Muscle of leg (tissue), 11 donors: Measurements from ENCODE around the gene PPP2R2B. TPM values are rescaled to one million over a fixed set of nuclear protein-coding genes. Genes with fewer than 3 reads are reported as not detected.

Experiments
- DNase-seq: peaks from one replicate; pipeline ENCODE4 v3.0.0; 2013
- H3K27ac ChIP-seq: one replicate; pipeline ENCODE4 v1.5.1; 2013; ENCODE audit warnings: mild to moderate bottlenecking, low read length, control low read depth
- H3K27me3 ChIP-seq: one replicate; pipeline ENCODE4 v1.6.1; 2013; ENCODE audit warnings: low read length; ENCODE audit not compliant: control insufficient read depth, insufficient read depth
- H3K36me3 ChIP-seq: one replicate; pipeline ENCODE4 v1.6.1; 2013; ENCODE audit warnings: low read length; ENCODE audit not compliant: control insufficient read depth, insufficient read depth
- H3K4me1 ChIP-seq: one replicate; pipeline ENCODE4 v1.6.1; 2013; ENCODE audit warnings: low read length; ENCODE audit not compliant: control insufficient read depth, insufficient read depth
- H3K4me3 ChIP-seq: one replicate; pipeline ENCODE4 v1.5.1; 2013; ENCODE audit warnings: low read length, control low read depth
- H3K9me3 ChIP-seq: replicated peaks from 2 replicates; pipeline ENCODE4 v1.6.1; 2013; ENCODE audit warnings: low read depth, low read length; ENCODE audit not compliant: control insufficient read depth
- WGBS: methylation state at CpG from one replicate; pipeline ENCODE4 v1.1.5; 2013; ENCODE audit warnings: missing lambda C conversion rate; ENCODE audit not compliant: insufficient coverage; 5-methylcytosine and 5-hydroxymethylcytosine counted together
- polyA plus RNA-seq, 8 donors: library from polyadenylated mRNA; unstranded; fragments of 120-200 nt; gene quantifications; one replicate each; pipeline versions ENCODE4 v1.2.1 to v1.2.3, GENCODE V29; 2013; ENCODE audit warnings: inconsistent platforms in 1 of 8, low replicate concordance in 1 of 8; ENCODE audit not compliant: insufficient read length in 8 of 8, insufficient read depth in 1 of 8
- total RNA-seq: library from RNA; stranded (reverse); fragments of 120-200 nt; gene quantifications from one replicate; pipeline ENCODE4 v1.2.4, GENCODE V29; 2013

The PPP2R2B gene
- total and polyA plus RNA-seq, 9 donors: 0.63 to 4.2 (median 1.5) TPM

DNA sequence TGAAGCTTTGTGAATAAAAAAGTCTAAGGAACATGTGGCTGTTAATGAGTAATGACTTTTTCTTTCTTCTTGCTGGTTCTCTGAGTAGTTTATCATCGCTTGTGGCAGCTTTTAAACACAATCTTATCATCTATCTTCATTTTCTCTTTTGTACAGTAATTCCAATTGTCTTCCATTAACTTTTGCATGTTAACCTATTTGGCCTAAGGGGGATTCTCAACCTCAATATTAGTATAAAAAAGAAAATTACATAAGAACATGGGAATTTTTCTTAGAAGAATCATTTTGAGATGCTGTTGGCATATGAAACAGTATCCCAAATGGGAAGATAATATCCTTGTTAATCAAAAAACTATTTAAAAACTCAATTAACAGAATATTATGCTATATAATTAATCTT lies 182.9 kb downstream of the PPP2R2B start:
- H3K36me3 ChIP-seq: no peaks in the 10 kb centered on the region
- no peak overlapping the region for H3K4me3 ChIP-seq
- H3K9me3 ChIP-seq: no peaks in the 10 kb centered on the region
- no peak overlapping the region for H3K27ac ChIP-seq
- no peaks in the 10 kb centered on the region for H3K4me1 ChIP-seq
- WGBS: no CpG with 5 or more reads among the region's 1 CpG
- no peak for DNase-seq
- no peaks in the 10 kb centered on the region for H3K27me3 ChIP-seq

DNA sequence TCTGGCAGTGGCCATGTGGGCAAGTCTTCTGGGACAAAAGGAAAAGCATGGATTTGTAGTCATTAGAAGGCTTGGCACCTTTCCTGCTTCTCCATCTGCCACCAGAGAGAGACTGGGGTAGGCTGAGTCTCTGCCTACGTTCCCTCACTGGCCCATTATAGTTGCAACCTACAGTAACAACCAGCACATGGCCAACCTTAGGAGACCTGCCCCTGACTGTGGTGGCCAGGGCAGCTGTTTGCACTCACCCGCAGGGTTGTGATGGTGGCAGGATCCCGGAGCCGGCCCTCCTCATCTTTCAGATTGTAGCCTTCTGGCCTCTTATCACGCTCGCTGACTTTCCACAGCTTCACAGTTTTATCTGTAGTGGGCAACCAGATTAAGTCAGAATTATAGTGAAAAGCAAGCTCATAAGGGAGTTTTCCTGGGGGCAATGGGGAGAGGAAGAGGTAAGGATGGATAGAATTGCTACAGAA lies 187.6 kb downstream of the PPP2R2B start:
- no peak overlapping the region for H3K27ac ChIP-seq
- no CpG with 5 or more reads among the region's 6 CpGs for WGBS
- DNase-seq: no peak
- no peak overlapping the region for H3K4me3 ChIP-seq
- no peaks in the 10 kb centered on the region for H3K4me1 ChIP-seq
- no peaks in the 10 kb centered on the region for H3K36me3 ChIP-seq
- no peaks in the 10 kb centered on the region for H3K9me3 ChIP-seq
- H3K27me3 ChIP-seq: no peaks in the 10 kb centered on the region

DNA sequence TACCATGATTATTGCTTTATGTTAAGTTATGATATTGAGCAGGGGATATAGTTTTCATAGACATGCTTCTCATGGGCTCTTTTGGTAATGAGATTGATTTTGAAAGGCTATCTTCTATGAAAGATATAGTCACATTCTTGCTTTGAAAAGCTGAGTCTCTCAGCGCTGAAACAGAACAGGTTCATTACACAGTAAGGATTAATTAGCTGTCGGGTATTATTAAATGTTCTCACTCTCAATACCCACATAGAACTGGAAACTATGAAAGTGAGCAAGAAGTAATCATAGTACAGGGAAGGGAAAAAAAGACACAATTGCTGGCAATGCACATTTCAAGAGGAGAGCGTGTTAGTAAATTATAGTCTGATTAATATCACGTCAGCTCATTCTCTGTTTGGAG lies 190.9 kb downstream of the PPP2R2B start:
- no CpG with 5 or more reads among the region's 4 CpGs for WGBS
- no peaks in the 10 kb centered on the region for H3K27me3 ChIP-seq
- no peaks in the 10 kb centered on the region for H3K9me3 ChIP-seq
- H3K27ac ChIP-seq: no peak overlapping the region
- H3K36me3 ChIP-seq: no peaks in the 10 kb centered on the region
- no peak for DNase-seq
- no peak overlapping the region for H3K4me3 ChIP-seq
- no peaks in the 10 kb centered on the region for H3K4me1 ChIP-seq

DNA sequence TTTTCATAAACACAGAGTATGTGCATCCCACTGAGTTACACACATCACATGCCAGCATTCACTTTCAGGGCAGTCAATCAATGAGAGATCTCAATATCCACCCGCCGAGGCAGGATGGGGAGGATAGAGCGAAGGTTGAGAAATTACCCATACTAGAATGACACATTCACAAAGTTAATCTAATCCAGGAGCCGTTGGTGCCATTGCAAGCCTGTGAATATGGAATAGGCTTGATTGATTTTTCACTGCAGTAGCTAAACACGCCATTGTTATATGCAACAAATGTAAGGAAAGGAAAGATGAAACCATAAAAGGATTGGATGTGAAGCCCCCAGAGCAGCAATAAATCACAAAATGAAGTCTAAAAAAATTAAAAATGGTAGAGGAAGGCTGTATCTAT lies 194.7 kb downstream of the PPP2R2B start:
- Histone ChIP-seq H3K36me3 (no peaks in the 10 kb centered on the region), H3K4me1 (no peaks in the 10 kb centered on the region), H3K9me3 (no peaks in the 10 kb centered on the region), H3K27me3 (no peaks in the 10 kb centered on the region), H3K4me3 (no peak overlapping the region), H3K27ac (no peak overlapping the region)
- WGBS: 60% methylated on average over 1 of the region's 5 CpGs
- no peak for DNase-seq

DNA sequence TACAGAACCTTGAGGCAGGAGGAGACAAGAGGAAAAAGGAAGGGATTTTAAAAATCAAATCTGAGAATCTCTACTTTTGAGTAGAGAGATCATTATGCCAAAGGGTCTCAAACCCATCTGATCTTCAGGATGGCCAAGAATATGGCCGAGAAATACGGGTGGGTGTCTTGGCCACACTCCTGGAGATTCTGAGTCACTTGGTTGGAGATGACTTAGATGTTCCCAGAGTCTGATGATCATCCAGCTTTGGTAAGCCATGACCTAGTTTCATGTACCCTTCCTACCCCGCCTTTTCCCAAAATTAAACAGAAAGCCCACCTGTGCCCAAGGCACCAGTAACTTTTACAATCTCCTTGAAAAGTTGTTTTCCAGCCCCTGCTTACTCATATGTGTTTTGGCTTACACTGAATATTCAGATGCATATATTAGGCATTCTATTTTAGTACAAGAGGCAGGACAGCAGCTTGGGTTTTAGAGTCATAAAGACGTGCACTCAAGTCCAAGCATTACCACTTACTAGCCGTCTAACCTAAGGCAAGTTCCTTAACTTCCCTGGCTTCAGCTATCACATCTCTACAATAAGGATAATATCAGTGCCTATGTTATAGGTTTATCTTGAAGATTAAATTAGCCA lies 195.5 kb downstream of the PPP2R2B start:
- Histone ChIP-seq H3K9me3 (no peaks in the 10 kb centered on the region), H3K27ac (no peak overlapping the region), H3K27me3 (no peaks in the 10 kb centered on the region), H3K36me3 (no peaks in the 10 kb centered on the region), H3K4me1 (no peaks in the 10 kb centered on the region), H3K4me3 (no peak overlapping the region)
- WGBS: 94% methylated on average over 2 of the region's 5 CpGs
- DNase-seq: no peak

DNA sequence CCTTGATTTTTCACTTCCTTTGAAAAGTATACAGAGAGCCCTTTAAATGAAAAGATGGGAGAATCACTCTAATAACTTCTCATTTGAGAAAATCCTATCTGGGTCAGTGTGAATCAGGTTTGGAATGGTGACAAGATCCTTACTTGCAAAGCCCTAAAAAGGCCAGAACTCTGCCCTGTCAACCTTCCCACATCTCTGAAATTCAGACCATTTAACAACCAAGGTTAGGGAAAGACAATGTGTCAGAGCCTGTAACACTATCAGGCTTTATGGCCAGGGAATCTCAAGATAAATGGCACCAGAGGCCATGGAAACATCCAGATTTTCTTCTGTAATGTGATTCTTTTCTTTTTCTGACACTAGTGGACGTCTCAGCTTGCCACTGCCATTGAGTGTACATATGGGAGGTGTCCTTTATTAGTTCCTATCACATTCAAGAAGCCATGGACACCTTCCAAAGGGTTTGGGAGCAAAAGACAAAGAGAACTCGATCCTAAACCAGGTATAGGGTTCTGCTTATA lies 196.9 kb downstream of the PPP2R2B start:
- no peak overlapping the region for H3K27ac ChIP-seq
- no peak overlapping the region for H3K4me3 ChIP-seq
- no peaks in the 10 kb centered on the region for H3K4me1 ChIP-seq
- no peaks in the 10 kb centered on the region for H3K9me3 ChIP-seq
- DNase-seq: no peak
- WGBS: no CpG with 5 or more reads among the region's 2 CpGs
- H3K36me3 ChIP-seq: no peaks in the 10 kb centered on the region
- no peaks in the 10 kb centered on the region for H3K27me3 ChIP-seq

DNA sequence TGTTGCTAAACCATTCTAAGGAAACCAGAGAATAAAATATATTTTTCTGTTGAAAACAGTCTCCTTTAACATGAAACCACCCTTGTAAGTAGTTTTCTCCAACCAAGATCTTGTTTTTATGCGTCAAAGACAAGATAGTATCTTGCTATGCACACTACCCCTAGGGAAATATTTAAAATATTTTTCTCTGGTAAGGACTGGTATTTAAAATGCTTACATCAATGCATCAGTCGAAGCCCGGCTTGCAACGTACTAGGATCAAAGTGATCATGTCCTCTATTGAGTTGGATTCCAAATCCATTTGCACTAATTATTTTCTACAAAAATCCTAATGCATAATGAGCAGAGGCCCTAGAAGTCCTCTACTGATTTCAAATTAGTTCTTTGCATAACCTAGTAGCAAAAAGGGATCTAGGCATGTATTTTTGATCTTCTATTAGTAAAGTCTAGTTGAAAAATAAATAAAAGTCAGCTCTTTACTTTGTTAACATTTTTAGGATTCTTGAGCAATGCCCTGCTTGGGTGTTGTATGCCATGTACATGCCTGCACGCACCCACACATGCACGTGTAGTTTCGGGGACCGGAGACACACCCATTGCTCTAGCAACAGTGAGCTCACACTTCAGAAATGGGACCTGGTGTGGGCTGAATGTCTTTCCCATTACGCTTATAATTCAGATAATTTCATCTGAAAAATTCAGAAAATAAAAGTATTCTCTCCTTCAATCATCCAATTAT lies 197.5 kb downstream of the PPP2R2B start:
- no CpG with 5 or more reads among the region's 9 CpGs for WGBS
- H3K9me3 ChIP-seq: no peaks in the 10 kb centered on the region
- no peak overlapping the region for H3K27ac ChIP-seq
- no peaks in the 10 kb centered on the region for H3K27me3 ChIP-seq
- no peak overlapping the region for H3K4me3 ChIP-seq
- DNase-seq: no peak
- H3K4me1 ChIP-seq: no peaks in the 10 kb centered on the region
- no peaks in the 10 kb centered on the region for H3K36me3 ChIP-seq

DNA sequence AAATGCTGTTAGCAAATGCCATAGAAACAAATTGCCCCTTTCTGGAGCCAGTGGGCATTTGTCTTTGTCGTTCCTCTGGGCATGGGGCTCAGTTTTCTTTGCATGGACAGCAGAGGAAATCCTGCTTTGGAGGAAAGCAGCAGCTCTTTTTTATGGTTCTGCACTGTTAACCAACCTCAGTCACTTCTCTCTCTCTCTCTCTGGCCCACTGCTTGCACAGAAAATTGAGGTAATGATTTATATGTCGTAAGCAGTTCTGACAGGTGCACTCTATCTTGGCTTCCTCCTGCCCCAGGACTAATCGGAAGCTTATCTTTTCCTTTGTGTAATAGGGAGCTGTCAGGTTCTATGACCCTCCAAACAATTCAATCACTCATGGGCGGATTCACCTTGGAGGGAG lies 202.9 kb downstream of the PPP2R2B start:
- no peak for DNase-seq
- WGBS: 60% methylated on average over 1 of the region's 4 CpGs
- no peak overlapping the region for H3K4me3 ChIP-seq
- no peaks in the 10 kb centered on the region for H3K36me3 ChIP-seq
- no peaks in the 10 kb centered on the region for H3K9me3 ChIP-seq
- H3K27me3 ChIP-seq: no peaks in the 10 kb centered on the region
- H3K27ac ChIP-seq: no peak overlapping the region
- H3K4me1 ChIP-seq: no peaks in the 10 kb centered on the region

DNA sequence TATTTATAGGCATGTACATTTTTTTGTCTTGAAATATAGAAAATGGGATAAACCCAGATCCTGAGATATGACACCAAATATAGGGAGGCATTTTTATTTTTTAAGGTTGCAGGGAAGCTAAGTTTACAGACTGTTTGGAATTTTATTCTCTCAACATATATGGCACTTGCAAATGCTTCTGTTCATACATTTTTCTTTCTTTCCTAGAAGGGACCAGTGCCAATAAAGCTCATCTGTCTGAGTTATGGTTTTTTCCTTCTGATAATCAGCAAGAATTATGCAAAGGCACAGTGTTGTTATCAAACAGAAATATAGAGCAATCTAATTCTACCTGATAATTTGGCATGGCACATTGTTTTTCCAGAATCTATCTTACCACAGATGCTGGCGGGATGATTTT lies 205.7 kb downstream of the PPP2R2B start:
- no peaks in the 10 kb centered on the region for H3K4me1 ChIP-seq
- H3K36me3 ChIP-seq: no peaks in the 10 kb centered on the region
- no CpG with 5 or more reads among the region's 1 CpG for WGBS
- no peak overlapping the region for H3K4me3 ChIP-seq
- H3K27me3 ChIP-seq: no peaks in the 10 kb centered on the region
- no peak overlapping the region for H3K27ac ChIP-seq
- DNase-seq: no peak
- no peaks in the 10 kb centered on the region for H3K9me3 ChIP-seq

DNA sequence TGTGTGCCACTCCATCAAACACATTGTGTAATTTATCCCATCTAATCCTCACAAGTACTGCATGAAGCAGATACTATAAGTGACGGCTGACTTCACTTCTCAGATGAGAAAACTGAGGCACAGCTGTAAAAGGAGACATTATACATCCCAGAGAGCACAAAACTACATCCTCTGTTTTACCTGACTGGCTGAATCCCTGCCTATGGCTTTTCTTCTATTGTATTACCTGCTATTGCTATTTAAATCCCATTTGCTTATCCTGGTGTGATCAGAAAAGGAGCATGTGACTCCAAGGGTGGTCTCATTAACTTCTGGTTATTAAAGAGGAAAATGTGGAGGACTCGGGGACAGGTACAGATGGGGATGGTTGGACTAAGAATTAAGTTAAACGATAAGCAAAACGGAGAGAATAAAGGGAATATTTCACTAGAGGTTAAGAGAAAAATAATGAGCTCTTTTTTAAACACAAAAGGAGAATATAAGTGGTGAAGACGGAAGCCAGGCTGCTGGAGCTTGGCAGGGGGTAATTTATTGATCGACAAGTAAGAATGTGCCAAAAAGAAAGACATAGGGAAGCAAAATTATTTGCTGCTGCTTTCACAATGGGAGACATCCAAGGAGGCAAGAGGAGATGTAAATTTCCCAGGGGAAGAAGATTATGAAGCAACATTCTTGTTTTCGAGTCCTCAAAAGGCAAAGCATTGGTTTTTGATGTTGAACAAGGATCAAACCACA lies 206.8 kb downstream of the PPP2R2B start:
- Histone ChIP-seq H3K36me3 (no peaks in the 10 kb centered on the region), H3K4me1 (no peaks in the 10 kb centered on the region), H3K9me3 (no peaks in the 10 kb centered on the region), H3K27me3 (no peaks in the 10 kb centered on the region), H3K27ac (no peak overlapping the region), H3K4me3 (no peak overlapping the region)
- WGBS: 48% methylated on average over 5 of the region's 7 CpGs
- no peak for DNase-seq
